ENCODE data around the gene CYP2A13.
"Not testable (repeated sequence)": the region's sequence is repeated elsewhere in the genome, so short reads cannot be mapped to it uniquely, and the experiment has no call there.

The CYP2A13 gene

DNA sequence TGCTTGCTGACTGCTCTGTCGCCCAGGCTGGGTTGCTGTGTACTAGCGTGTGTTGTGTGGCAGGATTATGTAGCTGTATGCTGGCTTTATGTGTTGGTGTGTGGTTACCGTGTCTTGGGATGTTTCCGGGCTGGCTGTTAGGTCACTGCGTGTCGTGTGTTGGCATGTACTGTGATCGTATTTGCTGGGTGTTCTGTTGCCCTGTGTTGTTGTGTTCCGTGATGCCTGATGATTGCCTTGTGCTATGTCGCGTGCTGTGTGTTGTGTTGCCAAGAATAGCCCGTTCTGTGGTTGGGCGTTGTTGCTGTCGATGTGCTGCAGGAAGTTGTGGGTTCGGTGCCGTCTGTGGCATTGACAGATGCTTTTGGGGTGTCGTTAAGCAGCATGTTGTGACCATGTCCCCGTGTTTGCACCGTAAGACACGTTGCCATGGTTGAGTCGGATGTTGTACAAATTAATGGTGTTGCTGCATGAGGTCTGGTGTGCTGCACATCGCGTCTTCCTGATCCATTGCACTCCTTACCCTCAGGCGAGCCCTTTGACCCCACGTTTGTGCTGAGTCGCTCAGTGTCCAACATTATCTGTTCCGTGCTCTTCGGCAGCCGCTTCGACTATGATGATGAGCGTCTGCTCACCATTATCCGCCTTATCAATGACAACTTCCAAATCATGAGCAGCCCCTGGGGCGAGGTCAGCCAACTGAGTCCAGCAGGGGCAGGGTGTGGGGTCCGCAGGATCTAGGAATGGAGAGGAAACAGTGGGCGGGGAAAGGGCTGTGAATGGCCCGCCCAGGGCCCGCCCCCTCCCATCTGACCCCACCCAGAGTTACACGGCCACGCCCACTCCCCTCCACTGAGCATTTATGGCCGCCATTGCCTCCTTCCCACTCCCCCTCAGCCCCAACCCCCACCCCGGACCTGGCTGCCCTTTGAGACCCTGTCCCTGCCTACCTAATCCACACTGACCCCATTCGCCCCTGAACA is 33.0 kb downstream of the CYP2A13 start:
- DNase-seq, result not testable (repeated sequence)

DNA sequence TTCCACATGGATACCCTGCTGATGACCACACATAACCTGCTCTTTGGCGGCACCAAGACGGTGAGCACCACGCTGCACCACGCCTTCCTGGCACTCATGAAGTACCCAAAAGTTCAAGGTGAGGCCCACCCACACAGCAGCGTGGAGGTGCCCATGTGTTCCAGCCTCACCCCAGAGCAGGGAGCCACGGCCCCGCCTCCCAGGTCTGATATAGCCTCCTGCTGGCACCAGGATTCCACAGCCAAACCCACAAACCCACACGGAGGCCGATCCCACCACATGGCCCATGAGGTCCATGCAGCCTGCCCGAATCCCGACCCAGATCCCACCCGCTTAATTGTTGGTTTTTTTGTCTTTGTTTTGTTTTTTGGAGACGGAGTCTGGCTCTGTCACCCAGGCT is 34.6 kb downstream of the CYP2A13 start:
- DNase-seq, result not testable (repeated sequence)

DNA sequence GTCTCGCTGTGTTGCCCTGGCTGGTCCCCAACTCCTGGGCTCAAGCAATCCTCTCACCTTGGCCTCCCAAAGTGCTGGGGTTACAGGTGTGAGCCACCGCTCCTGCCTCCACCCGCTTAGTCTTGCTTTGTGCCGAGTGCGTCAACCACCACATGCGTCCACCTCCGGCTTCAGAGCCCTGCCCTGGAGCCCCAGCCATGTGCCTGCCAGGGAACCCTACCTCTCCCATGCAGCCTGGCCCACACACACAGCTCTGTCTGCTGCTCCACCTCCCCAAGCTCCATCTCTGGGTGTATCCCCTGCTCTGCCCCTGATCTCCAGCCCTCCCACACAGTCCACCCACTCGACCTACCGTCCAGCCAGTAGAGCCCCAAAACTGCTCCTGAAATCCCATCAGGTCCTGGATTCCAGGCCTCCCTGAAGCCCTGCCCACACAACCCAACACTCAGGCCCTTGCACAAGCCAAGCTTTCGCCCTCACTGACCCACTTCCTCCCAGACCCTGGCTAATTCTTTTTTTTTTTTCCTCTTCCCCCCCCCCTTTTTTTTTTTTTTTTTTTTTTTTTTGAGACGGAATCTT is 35.6 kb downstream of the CYP2A13 start:
- no peak for DNase-seq

DNA sequence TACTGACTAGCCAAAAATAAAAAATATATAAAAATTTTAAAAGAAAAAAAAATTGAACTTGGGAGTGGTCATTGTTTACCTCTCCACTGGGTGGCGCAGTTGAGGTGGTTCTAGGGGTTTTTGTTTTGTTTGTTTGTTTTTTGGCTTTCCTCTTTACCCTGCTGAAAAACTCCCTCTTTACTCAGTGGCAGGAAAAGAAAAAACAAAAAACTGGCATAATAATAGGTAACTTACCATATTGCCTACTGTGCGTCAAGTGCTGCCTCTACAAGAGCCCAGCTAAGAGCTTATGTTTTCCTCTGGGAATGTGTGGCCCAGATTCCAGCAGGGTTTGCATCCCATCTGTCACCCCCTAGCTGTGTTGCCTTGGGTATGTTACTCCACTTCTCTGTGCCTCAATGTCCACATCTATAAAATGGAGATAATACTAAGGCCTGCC is 38.5 kb downstream of the CYP2A13 start:
- not testable (repeated sequence) for DNase-seq

DNA sequence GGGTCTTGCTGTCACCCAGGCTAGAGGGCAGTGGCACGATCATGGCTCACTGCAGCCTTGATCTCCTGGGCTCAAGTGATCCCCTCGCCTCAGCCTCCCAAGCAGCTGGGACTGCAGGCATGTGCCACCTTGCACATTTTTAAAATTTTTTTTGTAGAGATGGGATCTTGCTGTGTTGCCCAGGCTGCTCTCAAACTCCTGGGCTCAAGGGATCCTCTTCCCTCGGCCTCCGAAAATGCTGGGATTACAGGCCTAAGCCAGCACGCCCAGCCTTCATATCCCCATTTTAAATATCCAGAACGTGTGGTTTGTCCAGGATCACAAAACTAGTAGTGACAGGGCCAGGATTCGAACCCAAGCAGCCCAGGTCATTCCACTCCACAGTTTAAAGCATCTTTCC is 39.1 kb downstream of the CYP2A13 start:
- DNase-seq, result not testable (repeated sequence)

DNA sequence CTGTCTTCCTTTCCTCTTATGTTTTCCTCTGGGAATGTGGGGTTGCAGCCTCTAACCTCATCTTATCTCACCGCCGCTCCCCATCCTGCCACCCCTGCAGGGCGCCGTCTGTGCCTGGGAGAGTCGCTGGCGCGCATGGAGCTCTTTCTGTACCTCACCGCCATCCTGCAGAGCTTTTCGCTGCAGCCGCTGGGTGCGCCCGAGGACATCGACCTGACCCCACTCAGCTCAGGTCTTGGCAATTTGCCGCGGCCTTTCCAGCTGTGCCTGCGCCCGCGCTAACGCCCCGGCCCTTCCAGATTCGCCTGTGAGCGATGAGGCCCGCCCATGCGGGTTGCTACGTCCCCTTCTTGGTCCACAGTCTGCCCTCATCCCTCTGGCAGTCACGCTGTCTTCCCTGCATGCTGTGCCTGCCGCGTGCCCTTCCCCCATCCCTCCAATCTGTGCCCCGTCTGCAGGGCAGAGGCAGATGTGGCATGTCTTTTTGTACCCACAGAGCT is 39.6 kb downstream of the CYP2A13 start:
- not testable (repeated sequence) for DNase-seq

DNA sequence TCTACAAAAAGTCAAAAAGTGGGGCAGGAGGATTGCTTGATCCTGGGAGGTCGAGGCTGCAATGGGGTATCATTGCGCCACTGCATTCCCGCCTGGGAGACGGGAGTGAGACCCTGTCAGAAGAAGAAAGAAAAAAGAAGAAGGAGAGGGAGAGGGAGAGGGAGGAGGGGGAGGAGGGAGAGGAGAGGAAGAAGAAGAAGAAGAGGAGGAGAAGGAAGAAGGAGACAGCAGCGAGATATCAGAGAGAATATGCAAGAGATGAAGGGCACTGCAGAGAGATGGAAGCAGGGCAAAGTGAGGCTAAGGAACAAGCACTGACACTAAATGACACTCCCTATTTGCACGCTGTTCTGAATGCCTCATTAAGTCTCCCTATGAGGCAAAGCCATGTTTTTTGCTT is 40.4 kb downstream of the CYP2A13 start:
- no peak for DNase-seq

DNA sequence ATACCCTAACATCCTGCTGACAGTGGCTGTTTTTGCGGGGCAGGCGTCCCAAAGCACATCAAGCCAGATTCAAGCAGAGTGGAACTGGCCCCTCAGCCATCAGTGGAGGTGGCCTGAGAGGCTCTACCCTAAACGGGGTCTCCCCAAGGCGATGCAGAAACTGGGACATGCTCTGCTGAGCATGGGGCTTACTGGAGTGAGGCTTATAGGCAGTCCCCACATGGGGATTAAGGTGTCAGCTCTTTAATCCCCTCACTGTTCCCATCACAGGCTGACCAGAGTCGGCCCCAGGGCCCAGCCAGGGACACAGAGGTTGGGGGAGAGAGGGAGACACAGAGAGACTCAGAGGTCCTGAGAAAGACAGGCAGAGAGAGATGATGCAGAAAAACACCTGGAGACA is 42.9 kb downstream of the CYP2A13 start:
- DNase-seq, result no peak

DNA sequence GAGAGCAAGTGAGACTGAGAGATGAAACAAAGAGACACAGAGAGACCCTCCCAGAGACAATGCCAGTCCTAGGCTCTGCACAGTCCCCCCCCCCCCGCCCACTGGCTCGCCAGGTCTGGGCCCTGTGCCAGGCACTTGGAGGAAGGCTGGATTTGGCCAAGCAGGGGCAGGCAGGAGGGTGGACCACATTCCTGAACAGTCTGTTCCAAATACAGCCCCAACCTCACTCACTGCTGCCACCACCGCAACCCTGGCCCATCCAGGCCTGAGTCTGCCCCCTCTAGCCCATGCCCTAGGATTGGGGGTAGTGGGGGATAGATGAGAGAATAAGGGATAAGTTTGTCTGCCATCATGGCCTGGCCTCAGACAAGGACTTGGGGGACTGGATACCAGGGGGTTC is 45.0 kb downstream of the CYP2A13 start:
- DNase-seq, result no peak

DNA sequence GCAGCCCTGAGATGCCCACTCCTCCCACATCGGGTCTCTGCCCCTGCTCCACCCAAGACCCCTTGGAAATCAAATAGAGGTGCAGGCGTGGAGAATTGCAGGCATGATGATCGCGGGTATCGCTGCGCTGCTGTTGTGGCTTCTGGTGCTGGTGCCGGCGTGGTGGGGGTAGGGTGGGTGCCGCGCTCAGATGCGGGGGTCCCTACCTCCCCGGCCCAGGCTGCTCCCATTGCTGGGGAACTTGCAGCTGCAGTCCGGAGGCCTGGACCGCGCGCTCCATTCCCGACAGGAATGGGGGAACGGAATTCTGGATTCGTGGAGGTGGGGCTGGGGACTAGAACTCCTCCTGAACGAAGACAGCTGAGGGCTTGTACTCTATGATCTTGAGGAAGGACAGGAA is 46.4 kb downstream of the CYP2A13 start:
- DNase-seq, result no peak

DNA sequence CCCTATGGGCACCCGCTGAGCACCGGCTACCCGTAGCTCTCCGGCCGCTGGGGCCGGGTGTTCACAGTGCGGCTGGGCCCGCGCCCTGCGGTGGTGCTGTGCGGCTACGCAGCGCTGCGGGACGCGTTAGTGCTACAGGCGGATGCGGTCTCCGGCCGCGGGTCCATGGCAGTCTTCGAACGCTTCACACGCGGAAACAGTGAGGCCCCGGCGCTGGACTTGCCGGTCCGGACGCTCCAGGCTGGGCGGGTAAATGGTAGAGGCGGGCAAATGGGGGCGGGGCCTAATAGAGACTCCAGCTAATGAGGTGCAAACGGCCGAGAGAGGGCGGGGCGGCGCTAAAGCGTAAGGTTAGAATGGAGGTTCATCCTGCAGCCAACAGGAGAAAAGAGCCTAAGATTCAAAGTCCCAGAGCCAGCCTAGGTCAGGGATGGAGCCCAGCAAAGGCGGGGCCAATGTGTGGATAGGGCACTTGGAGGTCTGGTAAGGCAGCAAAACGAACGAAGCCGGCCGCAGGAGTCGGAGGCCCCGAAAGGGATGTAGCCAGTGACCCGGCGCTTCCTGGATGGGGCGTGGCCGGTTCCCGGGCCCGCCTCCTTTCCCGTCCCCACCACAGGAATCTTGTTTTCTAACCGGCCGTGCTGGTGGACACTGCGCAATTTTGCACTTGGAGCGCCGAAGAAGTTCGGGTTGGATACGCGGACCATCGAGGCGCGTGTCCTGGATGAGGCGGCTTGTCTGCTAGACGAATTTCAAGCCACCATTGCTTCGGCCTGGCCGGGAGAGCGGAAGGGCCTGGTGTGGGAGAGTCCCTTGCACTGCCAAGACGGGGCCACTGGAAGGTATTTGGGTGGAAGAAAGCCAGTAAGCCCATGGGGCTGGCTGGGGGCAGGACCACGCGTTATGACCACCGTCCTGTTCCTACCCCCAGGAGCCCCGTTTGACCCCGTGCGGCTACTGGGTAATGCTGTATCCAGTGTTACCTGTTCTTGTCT is 47.4 kb downstream of the CYP2A13 start:
- DNase-seq, result not testable (repeated sequence)

DNA sequence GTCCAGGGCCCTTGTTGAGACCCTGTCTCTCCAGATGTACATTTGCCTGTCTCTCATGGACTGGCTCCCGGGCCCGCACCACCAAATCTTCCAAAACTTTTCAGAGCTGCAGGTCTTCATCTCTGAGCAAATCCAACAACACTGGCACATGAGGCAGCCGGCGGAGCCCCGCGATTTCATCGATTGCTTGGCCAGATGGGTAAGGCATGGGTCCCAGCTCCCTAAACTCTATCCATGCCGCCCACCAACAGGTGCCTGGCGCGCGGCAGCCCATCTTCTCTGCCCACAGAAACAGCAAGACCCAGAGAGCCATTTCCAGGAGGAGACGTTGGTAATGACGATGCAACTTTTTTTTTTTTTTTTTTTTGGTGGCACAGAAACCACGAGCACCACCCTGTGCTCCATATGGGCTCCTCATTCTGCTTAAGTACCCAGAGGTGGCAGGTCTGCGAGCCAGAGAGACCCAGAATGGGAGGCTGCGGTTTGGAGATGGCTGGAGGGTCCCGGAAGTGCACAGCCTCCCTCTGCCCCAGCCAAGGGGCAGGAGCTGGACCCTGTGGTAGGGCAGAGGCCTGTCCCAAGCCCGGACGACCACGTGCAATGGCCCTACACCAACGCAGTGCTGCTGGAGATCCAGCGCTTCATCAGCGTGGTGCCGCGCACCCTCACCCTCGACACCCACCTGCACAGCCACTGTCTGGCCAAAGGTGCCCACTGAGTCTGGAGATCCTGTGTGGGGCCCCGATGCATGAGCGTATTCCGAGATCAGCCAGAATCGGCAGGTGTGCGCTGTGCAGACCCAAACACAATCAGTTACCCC is 48.6 kb downstream of the CYP2A13 start:
- DNase-seq, result no peak

DNA sequence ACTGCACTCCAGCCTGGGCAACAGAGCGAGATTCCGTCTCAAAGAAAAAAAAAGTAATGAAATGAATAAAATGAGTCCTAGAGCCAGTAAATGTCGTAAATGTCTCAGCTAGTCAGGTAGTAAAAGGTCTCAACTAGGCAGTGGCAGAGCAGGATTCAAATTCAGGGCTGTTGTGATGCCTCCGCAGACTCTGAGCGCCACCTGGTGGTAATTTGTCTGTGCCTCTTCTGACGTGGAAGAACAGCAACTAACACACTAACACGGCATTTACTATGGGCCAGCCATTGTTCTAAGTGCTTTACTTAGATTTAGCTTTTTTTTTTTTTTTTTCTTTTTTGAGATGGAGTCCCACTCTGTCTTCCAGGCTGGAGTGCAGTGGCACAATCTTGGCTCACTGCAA is 56.2 kb downstream of the CYP2A13 start:
- DNase-seq, result no peak
